Calu3 (cell line): ENCODE measurements around the gene NEURL2. TPM values are rescaled to one million over a fixed set of nuclear protein-coding genes. Genes with fewer than 3 reads are reported as not detected.

Experiments used
- BruUV-seq: library from RNA; stranded (reverse); fragments of 400-500 nt; replicated peaks from 2 replicates; lab custom pipeline; 2021; lab: Mats Ljungman, UMichigan
- CTCF ChIA-PET: fragments of 300-600 bp; sonication (Branson Sonifier 250); formaldehyde crosslinking; loops from one replicate; lab custom pipeline; 2022; ENCODE audit warnings: antibody characterized with exemption; lab: Charles Lee
- DNase-seq: peaks from one replicate; pipeline ENCODE4 v3.0.0; 2022
- H3K27ac Mint-ChIP-seq: one replicate; pipeline ENCODE4 v1.8.0; 2022; ENCODE audit warnings: mixed read lengths; ENCODE audit not compliant: unreplicated experiment
- H3K27me3 Mint-ChIP-seq: one replicate; pipeline ENCODE4 v1.8.0; 2022; ENCODE audit warnings: mixed read lengths; ENCODE audit not compliant: unreplicated experiment
- H3K36me3 Mint-ChIP-seq: one replicate; pipeline ENCODE4 v1.8.0; 2022; ENCODE audit warnings: mild to moderate bottlenecking, moderate library complexity, mixed read lengths; ENCODE audit not compliant: insufficient read depth, unreplicated experiment
- H3K4me1 Mint-ChIP-seq: one replicate; pipeline ENCODE4 v1.8.0; 2022; ENCODE audit warnings: mild to moderate bottlenecking, low read depth, mixed read lengths; ENCODE audit not compliant: unreplicated experiment
- H3K4me3 Mint-ChIP-seq: one replicate; pipeline ENCODE4 v1.8.0; 2022; ENCODE audit warnings: mild to moderate bottlenecking, low read depth, moderate library complexity, mixed read lengths; ENCODE audit not compliant: unreplicated experiment
- H3K9me3 Mint-ChIP-seq: one replicate; pipeline ENCODE4 v1.8.0; 2022; ENCODE audit warnings: low read depth, mixed read lengths; ENCODE audit not compliant: unreplicated experiment
- intact Hi-C: fragments of 100-400 bp; cut with micrococcal nuclease; formaldehyde crosslinking; loops from one replicate; pipeline ENCODE4 v1.10.0; 2022; ENCODE audit not compliant: unreplicated experiment
- total RNA-seq: library from RNA; stranded (reverse); gene quantifications from 2 replicates; pipeline ENCODE4 v1.2.3, GENCODE V29; 2022
- TF ChIP-seq, protein P1 (sequence below): fragments of 200-600 bp; IDR thresholded peaks from one replicate; pipeline ENCODE4 v1.8.0; 2022; ENCODE audit warnings: antibody characterized with exemption; ENCODE audit not compliant: unreplicated experiment

The NEURL2 gene
- total RNA-seq, 1 experiment from 2014 or later, result 6.8 TPM

DNA sequence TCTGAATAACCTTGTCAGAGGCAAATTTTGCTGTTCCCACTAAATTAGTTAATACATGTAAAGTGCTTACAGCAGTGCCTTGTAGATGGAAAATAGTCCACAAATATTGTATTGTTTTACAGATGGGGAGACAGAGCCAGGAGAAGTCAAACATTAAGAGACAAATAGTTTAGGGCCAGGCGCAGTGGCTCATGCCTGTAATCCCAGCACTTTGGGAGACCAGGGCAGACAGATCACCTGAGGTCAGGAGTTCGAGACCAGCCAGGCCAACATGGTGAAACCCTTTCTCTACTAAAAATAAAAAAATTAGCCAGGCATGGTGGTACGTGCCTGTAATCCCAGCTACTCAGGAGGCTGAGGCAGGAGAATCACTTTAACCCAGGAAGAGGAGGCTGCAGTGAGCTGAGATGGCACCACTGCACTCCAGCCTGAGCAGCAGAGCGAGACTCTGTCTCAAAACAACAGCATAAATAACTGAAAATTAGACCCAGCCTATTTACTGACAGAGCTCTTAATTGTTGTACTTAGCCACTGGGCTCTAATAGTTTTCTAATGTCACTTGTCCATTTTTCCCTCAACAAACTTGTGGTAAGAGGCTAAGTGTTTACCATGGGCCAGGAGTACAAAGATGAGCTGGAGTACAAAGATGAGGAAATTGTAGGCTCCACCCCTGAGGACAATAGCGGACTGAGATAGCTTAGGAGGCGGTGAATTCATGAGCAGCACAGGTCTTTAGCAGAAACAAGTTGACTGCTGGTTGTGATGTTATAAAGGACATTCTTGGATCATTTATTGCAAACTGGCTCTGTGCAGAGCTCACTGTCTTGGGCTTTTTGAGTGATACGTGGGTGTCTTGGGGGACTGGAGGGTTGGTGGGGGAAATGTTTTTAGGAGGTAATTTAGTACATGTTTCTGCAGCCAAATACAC, 27.2 kb downstream of the NEURL2 start:
- BruUV-seq, result no TSS peak
- Mint-ChIP-seq H3K9me3 (peaks cover 3% of the 10 kb centered on the region), H3K27ac (no peak overlapping the region), H3K27me3 (no peaks in the 10 kb centered on the region), H3K4me1 (peaks cover 36% of the 10 kb centered on the region), H3K4me3 (no peak overlapping the region), H3K36me3 (no peaks in the 10 kb centered on the region)
- intact Hi-C loops, result no loop called here
- no peak for DNase-seq
- TF ChIP-seq, protein P1, sequence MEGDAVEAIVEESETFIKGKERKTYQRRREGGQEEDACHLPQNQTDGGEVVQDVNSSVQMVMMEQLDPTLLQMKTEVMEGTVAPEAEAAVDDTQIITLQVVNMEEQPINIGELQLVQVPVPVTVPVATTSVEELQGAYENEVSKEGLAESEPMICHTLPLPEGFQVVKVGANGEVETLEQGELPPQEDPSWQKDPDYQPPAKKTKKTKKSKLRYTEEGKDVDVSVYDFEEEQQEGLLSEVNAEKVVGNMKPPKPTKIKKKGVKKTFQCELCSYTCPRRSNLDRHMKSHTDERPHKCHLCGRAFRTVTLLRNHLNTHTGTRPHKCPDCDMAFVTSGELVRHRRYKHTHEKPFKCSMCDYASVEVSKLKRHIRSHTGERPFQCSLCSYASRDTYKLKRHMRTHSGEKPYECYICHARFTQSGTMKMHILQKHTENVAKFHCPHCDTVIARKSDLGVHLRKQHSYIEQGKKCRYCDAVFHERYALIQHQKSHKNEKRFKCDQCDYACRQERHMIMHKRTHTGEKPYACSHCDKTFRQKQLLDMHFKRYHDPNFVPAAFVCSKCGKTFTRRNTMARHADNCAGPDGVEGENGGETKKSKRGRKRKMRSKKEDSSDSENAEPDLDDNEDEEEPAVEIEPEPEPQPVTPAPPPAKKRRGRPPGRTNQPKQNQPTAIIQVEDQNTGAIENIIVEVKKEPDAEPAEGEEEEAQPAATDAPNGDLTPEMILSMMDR, result no peak
- CTCF ChIA-PET, result interaction anchor here (1.3 kb wide), 1 partner anchor 8 kb away, joined by 3 read pairs; no protein-coding TSS in a partner anchor

DNA sequence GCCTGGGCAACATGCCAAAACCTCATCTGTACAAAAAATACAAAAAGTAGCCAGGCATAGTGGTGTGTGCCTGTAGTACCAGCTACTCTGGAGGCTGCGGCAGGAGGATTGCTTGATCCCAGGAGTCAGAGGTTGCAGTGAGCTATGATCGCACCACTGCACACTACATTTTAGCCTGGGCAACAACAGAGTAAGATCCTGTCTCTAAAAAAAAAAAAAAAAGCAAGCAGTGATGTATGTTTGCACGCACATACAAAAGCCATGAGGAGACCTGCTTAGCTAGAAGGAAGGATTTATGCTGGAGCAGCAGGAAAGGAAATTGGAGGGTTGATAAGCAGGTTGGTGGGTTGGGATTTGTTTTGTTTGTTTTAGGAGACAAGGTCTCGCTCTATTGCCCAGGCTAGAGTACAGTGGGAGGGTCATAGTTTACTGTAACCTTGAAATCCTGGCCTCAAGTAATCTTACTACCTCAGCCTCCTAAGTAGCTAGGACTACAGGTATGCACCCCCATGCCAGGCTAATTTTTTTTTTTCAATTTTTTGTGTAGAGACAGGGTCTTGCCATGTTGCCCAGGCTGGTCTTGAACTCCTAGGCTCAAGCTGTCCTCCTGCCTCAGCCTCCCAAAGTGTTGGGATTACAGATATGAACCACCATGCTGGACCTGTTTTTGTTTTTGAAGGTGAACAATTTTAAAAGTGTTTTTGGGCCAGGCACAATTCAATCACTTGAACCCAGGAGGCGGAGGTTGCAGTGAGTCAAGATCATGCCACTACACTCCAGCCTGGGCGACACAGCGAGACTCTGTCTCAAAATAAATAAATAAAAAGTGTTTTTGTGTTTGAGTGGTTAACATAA, 29.6 kb downstream of the NEURL2 start:
- H3K9me3 Mint-ChIP-seq, result peaks cover 3% of the 10 kb centered on the region
- no TSS peak for BruUV-seq
- H3K27me3 Mint-ChIP-seq, result no peaks in the 10 kb centered on the region
- peaks cover 38% of the 10 kb centered on the region for H3K4me1 Mint-ChIP-seq
- no peak overlapping the region for H3K4me3 Mint-ChIP-seq
- no peak overlapping the region for H3K27ac Mint-ChIP-seq
- TF ChIP-seq, protein P1, result no peak
- CTCF ChIA-PET, result no interaction called here
- intact Hi-C loops, result no loop called here
- peaks cover 21% of the 10 kb centered on the region for H3K36me3 Mint-ChIP-seq
- peak; percentile 30 for DNase-seq

DNA sequence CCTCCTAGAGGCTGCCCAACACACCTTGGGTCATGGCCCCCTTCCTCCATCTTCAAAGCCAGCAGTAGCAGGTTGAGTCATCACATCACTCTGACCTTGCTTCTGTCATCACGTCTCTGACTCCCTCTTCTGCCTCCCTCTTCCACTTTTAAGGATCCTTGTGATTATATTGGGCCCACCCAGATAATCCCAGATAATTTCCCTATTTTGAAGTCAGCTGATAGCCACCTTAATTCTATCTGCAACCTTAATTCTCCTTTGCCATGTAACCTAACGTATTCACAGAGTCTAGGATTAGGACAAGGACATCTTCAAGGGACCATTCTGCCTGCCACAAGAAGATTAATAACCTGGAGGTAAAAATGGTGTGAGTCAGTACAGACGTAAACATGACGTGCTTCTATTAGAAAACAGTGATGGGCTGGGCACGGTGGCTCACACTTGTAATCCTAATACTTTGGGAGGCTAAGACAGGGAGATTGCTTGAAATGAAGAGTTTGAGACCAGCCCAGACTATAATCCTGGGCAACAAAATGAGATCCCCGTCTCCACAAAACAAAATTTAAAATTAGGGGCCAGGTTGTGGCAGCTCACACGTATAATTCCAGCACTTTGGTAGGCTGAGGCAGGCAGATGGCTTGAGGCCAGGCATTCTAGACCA, 30.3 kb downstream of the NEURL2 start:
- Mint-ChIP-seq H3K4me1 (peaks cover 38% of the 10 kb centered on the region), H3K27me3 (no peaks in the 10 kb centered on the region), H3K4me3 (no peak overlapping the region), H3K27ac (no peak overlapping the region), H3K9me3 (peaks cover 3% of the 10 kb centered on the region), H3K36me3 (peaks cover 26% of the 10 kb centered on the region)
- no peak for DNase-seq
- intact Hi-C loops, result no loop called here
- CTCF ChIA-PET, result no interaction called here
- TF ChIP-seq, protein P1, result no peak
- no TSS peak for BruUV-seq

DNA sequence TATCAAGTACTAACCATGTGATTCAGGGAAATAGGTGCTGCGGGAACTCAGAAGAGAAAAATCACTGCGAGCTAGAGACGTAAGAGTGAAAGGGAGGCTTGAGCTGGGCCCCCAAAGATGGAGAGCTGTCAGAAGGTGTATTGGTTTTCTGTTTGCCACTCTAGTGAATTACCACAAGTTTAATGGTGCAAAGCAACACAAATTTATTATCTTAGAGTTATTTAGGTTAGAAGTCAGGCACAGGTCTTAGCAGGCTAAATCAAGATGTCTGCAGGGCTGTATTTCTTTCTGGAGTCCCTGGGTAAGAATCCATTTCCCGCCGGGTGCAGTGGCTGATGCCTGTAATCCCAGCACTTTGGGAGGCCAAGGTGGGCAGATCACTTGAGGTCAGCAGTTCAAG, 31.1 kb downstream of the NEURL2 start:
- no peak overlapping the region for H3K27ac Mint-ChIP-seq
- H3K27me3 Mint-ChIP-seq, result no peaks in the 10 kb centered on the region

More for the DNA sequence above, 31.1 kb downstream of the NEURL2 start:
- no TSS peak for BruUV-seq
- H3K4me1 Mint-ChIP-seq, result peaks cover 38% of the 10 kb centered on the region
- peaks cover 3% of the 10 kb centered on the region for H3K9me3 Mint-ChIP-seq
- intact Hi-C loops, result no loop called here
- CTCF ChIA-PET, result no interaction called here
- H3K4me3 Mint-ChIP-seq, result no peak overlapping the region
- no peak for DNase-seq
- peaks cover 26% of the 10 kb centered on the region for H3K36me3 Mint-ChIP-seq
- TF ChIP-seq, protein P1, result no peak
